ENCODE measurements around the gene ACTL6A.

DNA sequence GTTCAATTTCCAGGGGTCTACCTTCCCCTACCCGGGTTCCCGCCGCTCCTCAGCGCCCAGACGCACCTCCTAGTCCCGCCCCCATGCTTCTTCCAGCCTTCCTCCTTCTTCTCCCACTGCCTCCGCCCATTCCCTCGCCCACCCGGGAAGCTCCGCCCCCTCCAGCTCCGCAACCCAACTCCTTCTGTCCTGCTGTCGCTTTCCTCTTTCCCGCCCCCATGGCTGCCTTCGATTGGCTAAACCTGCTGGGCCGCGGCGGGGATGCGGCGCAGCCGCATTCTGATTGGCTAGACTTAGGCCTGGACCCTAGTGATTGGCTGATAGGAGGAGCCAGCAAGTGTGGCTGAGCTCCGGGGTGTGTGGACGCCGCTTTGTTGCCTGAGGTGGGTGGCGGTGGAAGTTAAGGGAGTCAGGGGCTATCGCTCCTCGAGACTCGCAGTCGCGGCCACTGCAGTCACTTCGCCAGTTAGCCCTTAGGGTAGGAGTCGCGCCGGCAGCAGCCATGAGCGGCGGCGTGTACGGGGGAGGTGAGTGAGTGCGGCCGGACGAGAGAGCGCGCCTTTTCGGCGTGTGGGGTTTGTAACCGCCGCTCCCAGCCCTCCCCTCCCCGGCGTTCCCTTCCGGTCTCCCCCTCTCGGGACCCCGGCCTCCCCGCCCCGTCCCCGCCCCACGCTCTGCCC is at the start of gene ACTL6A:
- no peak for TF ChIP-seq CTCF (IDR thresholded peaks at IDR 0.05)
- peak in 1 of 2 donors; percentile 83 for TF ChIP-seq POLR2A (IDR thresholded peaks at IDR 0.05)

Measured in thyroid gland (tissue), 4 donors.